ENCODE results near the gene PF4V1.

PF4V1 gene

DNA sequence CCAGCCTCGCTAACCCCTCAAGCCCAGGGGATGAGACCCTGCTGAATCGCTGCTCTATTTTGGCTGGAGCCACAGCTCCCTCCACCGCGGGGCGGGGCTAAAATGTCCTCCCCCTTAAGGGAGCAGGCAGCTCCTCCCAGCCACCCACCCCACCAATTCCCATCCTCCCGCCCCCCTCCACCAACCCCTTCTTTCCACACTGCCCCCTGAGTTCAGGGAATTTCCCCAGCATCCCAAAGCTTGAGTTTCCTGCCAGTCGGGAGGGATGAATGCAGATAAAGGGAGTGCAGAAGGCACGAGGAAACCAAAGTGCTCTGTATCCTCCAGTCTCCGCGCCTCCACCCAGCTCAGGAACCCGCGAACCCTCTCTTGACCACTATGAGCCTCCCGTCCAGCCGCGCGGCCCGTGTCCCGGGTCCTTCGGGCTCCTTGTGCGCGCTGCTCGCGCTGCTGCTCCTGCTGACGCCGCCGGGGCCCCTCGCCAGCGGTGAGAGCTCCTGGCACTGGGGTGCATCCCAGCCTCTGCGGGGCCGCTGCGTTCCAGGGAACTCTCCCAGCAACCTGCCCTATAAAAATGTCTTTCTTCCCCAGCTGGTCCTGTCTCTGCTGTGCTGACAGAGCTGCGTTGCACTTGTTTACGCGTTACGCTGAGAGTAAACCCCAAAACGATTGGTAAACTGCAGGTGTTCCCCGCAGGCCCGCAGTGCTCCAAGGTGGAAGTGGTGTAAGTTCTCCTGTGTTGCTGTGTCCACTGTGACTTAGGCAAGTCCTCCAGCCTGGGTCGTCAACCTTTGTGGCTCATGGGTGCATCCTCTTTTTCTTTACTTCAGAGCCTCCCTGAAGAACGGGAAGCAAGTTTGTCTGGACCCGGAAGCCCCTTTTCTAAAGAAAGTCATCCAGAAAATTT lies 16.5 kb upstream of the PF4V1 start, which contains the start of gene CXCL6:
CXCL6 (plus strand) TSS at position 306 of the 907 bp plus-strand sequence; CDS start at position 379, 73 bp downstream.
- Histone ChIP-seq H3K27ac (ENCODE audit: insufficient read depth in 1 of 2, low read depth in 1 of 2, low read length in 2 of 2, poor library complexity in 1 of 2, severe bottlenecking in 2 of 2) (no peak within 1 kb of the TSS), H3K4me3 (ENCODE audit: control insufficient read depth in 1 of 7, extremely low read depth in 1 of 7, insufficient read depth in 4 of 7, low read depth in 2 of 7, low read length in 6 of 7) (peak within 1 kb of the TSS; percentile 15 to 80 (median 67)), H3K27me3 (replicated peaks in 2 of 5; ENCODE audit: control insufficient read depth in 4 of 5, insufficient read depth in 5 of 5, low read length in 4 of 5) (peaks cover 0 to 5% (median 3%) of the 10 kb centered on the region in 5 experiments), H3K36me3 (ENCODE audit: control insufficient read depth in 4 of 4, insufficient read depth in 4 of 4, low read length in 3 of 4) (no peaks in the 10 kb centered on the region), H3K4me1 (ENCODE audit: control extremely low read depth in 1 of 4, control insufficient read depth in 4 of 4, insufficient read depth in 4 of 4, low read length in 3 of 4) (peaks cover 1 to 23% (median 17%) of the 10 kb centered on the region in 4 experiments), H3K9me3 (ENCODE audit: control extremely low read depth in 1 of 5, control insufficient read depth in 4 of 5, insufficient read depth in 2 of 5, low read depth in 1 of 5, low read length in 4 of 5) (no peaks in the 10 kb centered on the region)
- CTCF ChIA-PET: interaction anchor here (0.9 to 1.3 kb wide), 5 partner anchors 9 to 175 kb away, joined by 3 read pairs; no protein-coding TSS in a partner anchor
- 1% methylated on average over 36 of the region's 41 CpGs for WGBS (ENCODE audit: insufficient coverage)
- POLR2A ChIA-PET: interaction anchor here (0.6 kb wide), 2 partner anchors 106 to 174 kb away, joined by 3 to 4 read pairs; no protein-coding TSS in a partner anchor
- peak in 2 of 3 donors; percentile 35 to 55 for DNase-seq

DNA sequence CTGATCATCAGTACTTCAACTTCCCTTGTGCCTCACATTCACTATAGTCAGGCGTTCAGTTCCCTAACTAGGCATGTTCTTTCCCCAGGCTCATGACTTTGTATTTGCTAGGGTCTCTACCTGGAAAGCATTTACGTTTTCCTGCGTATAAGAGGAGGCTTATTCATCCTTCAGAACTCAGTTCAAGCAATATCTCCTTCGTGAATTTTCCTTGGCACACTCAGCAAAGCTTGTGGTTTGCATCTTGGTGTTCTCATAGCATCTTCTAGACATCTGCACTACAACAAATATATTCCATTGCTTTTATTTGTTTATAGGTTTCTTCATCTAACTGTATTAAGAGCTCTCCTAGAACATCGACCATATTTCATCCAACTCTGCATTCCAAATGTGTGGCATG lies 14.0 kb upstream of the PF4V1 start:
- Histone ChIP-seq H3K4me1 (ENCODE audit: control extremely low read depth in 1 of 4, control insufficient read depth in 4 of 4, insufficient read depth in 4 of 4, low read length in 3 of 4) (peaks cover 1 to 11% (median 5%) of the 10 kb centered on the region in 4 experiments), H3K27me3 (replicated peaks in 2 of 5; ENCODE audit: control insufficient read depth in 4 of 5, insufficient read depth in 5 of 5, low read length in 4 of 5) (peaks cover 0 to 5% (median 3%) of the 10 kb centered on the region in 5 experiments), H3K27ac (ENCODE audit: insufficient read depth in 1 of 2, low read depth in 1 of 2, low read length in 2 of 2, poor library complexity in 1 of 2, severe bottlenecking in 2 of 2) (no peak overlapping the region), H3K4me3 (ENCODE audit: control insufficient read depth in 1 of 7, extremely low read depth in 1 of 7, insufficient read depth in 4 of 7, low read depth in 2 of 7, low read length in 6 of 7) (no peak overlapping the region), H3K9me3 (ENCODE audit: control extremely low read depth in 1 of 5, control insufficient read depth in 4 of 5, insufficient read depth in 2 of 5, low read depth in 1 of 5, low read length in 4 of 5) (no peaks in the 10 kb centered on the region), H3K36me3 (ENCODE audit: control insufficient read depth in 4 of 4, insufficient read depth in 4 of 4, low read length in 3 of 4) (no peaks in the 10 kb centered on the region)
- CTCF ChIA-PET: no interaction called here
- 95% methylated on average over 4 of the region's 5 CpGs for WGBS (ENCODE audit: insufficient coverage)
- DNase-seq: no peak
- POLR2A ChIA-PET: no interaction called here

DNA sequence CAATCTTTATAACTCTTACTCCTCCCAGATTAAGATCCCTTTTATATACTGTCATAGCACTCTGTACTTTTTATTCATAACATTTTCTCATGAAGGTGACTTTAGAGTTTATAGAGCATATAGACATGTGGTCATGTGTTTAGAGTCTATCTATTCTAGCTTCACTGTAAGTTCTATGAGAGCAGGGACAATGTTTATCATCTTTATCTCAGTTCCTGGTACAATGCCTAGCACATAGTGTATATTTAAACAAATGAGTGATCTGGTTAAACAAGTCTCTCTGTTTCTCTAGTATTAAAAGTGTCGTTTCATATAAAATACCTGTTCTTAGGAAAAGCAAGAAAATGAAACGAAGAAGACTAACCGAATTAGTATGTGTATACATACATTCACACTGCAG lies 13.4 kb upstream of the PF4V1 start:
- Histone ChIP-seq H3K4me1 (ENCODE audit: control extremely low read depth in 1 of 4, control insufficient read depth in 4 of 4, insufficient read depth in 4 of 4, low read length in 3 of 4) (peaks cover 1 to 11% (median 5%) of the 10 kb centered on the region in 4 experiments), H3K27me3 (replicated peaks in 2 of 5; ENCODE audit: control insufficient read depth in 4 of 5, insufficient read depth in 5 of 5, low read length in 4 of 5) (peaks cover 0 to 5% (median 3%) of the 10 kb centered on the region in 5 experiments), H3K27ac (ENCODE audit: insufficient read depth in 1 of 2, low read depth in 1 of 2, low read length in 2 of 2, poor library complexity in 1 of 2, severe bottlenecking in 2 of 2) (no peak overlapping the region), H3K36me3 (ENCODE audit: control insufficient read depth in 4 of 4, insufficient read depth in 4 of 4, low read length in 3 of 4) (no peaks in the 10 kb centered on the region), H3K4me3 (ENCODE audit: control insufficient read depth in 1 of 7, extremely low read depth in 1 of 7, insufficient read depth in 4 of 7, low read depth in 2 of 7, low read length in 6 of 7) (no peak overlapping the region), H3K9me3 (ENCODE audit: control extremely low read depth in 1 of 5, control insufficient read depth in 4 of 5, insufficient read depth in 2 of 5, low read depth in 1 of 5, low read length in 4 of 5) (no peaks in the 10 kb centered on the region)
- WGBS (ENCODE audit: insufficient coverage): no CpG with 5 or more reads among the region's 3 CpGs
- DNase-seq: no peak
- ChIA-PET CTCF (no interaction called here), POLR2A (no interaction called here)

DNA sequence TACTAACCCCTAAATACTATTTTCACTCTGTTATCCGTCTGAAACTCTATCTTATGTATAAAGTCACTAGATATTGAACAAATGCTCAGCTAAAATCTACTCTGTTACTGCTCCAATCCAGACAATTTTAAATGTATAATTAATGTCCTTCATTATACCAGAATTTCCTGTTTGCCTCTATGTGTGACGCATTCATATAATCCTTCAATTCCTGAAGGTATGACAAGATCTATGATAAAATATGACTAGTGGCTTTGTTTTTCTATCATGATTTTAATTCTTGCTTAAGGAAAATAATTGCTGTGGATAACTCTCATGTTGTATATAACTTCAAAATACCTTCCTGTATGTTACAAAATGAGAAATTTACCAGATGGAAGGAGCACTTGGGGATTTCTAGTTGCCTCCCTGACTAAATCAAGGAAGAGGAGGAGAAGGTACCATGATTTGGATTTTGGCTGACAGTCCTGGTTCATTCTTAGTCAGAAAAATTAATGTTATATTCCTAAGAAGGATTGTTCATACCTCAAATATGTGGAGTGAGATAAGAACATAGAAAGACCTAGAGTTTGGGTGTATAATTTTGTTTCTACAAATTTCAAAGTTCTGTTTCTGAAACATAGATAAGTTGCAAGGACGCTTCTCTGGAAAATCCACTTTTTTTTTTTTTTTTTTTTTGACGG lies 11.7 kb upstream of the PF4V1 start:
- no peak overlapping the region for H3K27ac ChIP-seq (ENCODE audit: insufficient read depth in 1 of 2, low read depth in 1 of 2, low read length in 2 of 2, poor library complexity in 1 of 2, severe bottlenecking in 2 of 2)
- ChIA-PET POLR2A (no interaction called here), CTCF (interaction anchor here (1.0 to 2.5 kb wide), 4 partner anchors 9 to 111 kb away, joined by 3 to 7 read pairs (median 3); no protein-coding TSS in a partner anchor)
- DNase-seq: no peak
- H3K36me3 ChIP-seq (ENCODE audit: control insufficient read depth in 4 of 4, insufficient read depth in 4 of 4, low read length in 3 of 4): no peaks in the 10 kb centered on the region
- no peaks in the 10 kb centered on the region for H3K9me3 ChIP-seq (ENCODE audit: control extremely low read depth in 1 of 5, control insufficient read depth in 4 of 5, insufficient read depth in 2 of 5, low read depth in 1 of 5, low read length in 4 of 5)
- H3K27me3 ChIP-seq (replicated peaks in 2 of 5; ENCODE audit: control insufficient read depth in 4 of 5, insufficient read depth in 5 of 5, low read length in 4 of 5): peaks cover 0 to 5% (median 3%) of the 10 kb centered on the region in 5 experiments
- H3K4me3 ChIP-seq (ENCODE audit: control insufficient read depth in 1 of 7, extremely low read depth in 1 of 7, insufficient read depth in 4 of 7, low read depth in 2 of 7, low read length in 6 of 7): no peak overlapping the region
- peaks cover 1 to 7% (median 5%) of the 10 kb centered on the region in 4 experiments for H3K4me1 ChIP-seq (ENCODE audit: control extremely low read depth in 1 of 4, control insufficient read depth in 4 of 4, insufficient read depth in 4 of 4, low read length in 3 of 4)
- WGBS (ENCODE audit: insufficient coverage): no CpG with 5 or more reads among the region's 4 CpGs

DNA sequence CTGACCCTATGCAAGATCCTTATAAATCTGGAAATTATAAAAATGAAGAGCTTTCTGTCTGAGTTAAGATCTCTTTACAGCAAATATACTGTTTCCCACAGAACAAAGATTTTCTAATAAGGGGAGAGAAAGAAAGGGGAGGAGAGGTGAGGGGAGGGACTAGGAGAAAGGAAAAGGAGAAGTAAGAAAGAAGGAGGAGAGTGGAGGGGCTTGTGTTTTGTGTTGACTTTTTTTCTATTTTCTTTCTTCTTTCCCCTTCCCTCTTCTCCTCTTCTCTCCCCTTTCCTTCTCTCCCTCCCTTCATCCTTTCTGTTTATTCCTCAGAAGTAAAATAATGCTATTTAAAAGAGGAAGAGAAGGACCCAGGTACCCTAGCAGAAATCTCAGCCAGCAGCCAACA lies 10.4 kb upstream of the PF4V1 start:
- H3K36me3 ChIP-seq (ENCODE audit: control insufficient read depth in 4 of 4, insufficient read depth in 4 of 4, low read length in 3 of 4): no peaks in the 10 kb centered on the region
- peaks cover 0 to under 1% (median 0%) of the 10 kb centered on the region in 5 experiments for H3K27me3 ChIP-seq (replicated peaks in 2 of 5; ENCODE audit: control insufficient read depth in 4 of 5, insufficient read depth in 5 of 5, low read length in 4 of 5)
- no peak overlapping the region for H3K27ac ChIP-seq (ENCODE audit: insufficient read depth in 1 of 2, low read depth in 1 of 2, low read length in 2 of 2, poor library complexity in 1 of 2, severe bottlenecking in 2 of 2)
- H3K4me1 ChIP-seq (ENCODE audit: control extremely low read depth in 1 of 4, control insufficient read depth in 4 of 4, insufficient read depth in 4 of 4, low read length in 3 of 4): peaks cover 0 to 4% (median 2%) of the 10 kb centered on the region in 4 experiments
- no peak overlapping the region for H3K4me3 ChIP-seq (ENCODE audit: control insufficient read depth in 1 of 7, extremely low read depth in 1 of 7, insufficient read depth in 4 of 7, low read depth in 2 of 7, low read length in 6 of 7)
- ChIA-PET POLR2A (interaction anchor here (0.6 kb wide), 1 partner anchor 508 kb away, joined by 3 read pairs; no protein-coding TSS in a partner anchor), CTCF (interaction anchor here (0.8 to 2.5 kb wide), 2 partner anchors 9 to 113 kb away, joined by 4 to 7 read pairs; no protein-coding TSS in a partner anchor)
- DNase-seq: no peak
- no peaks in the 10 kb centered on the region for H3K9me3 ChIP-seq (ENCODE audit: control extremely low read depth in 1 of 5, control insufficient read depth in 4 of 5, insufficient read depth in 2 of 5, low read depth in 1 of 5, low read length in 4 of 5)

DNA sequence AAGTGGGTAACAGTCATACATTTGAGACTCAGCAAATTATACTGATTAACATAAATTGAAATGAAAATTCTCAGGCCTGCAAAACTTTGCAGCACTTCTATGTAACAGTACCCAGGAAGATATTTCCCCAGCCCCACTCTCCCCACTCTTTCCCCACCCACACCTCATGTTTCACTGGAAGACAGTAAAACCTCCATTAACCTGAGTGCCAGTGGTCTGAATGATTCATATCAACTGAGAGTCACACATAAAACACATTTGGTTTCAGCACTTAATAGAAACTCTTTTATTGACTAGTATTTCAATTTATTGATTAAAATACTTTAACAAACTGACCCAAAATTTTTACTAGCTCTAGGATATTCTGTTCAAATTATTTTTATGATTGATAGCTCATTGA lies 9.7 kb upstream of the PF4V1 start:
- Histone ChIP-seq H3K4me1 (ENCODE audit: control extremely low read depth in 1 of 4, control insufficient read depth in 4 of 4, insufficient read depth in 4 of 4, low read length in 3 of 4) (peaks cover 0 to 7% (median 3%) of the 10 kb centered on the region in 4 experiments), H3K9me3 (ENCODE audit: control extremely low read depth in 1 of 5, control insufficient read depth in 4 of 5, insufficient read depth in 2 of 5, low read depth in 1 of 5, low read length in 4 of 5) (no peaks in the 10 kb centered on the region), H3K36me3 (ENCODE audit: control insufficient read depth in 4 of 4, insufficient read depth in 4 of 4, low read length in 3 of 4) (no peaks in the 10 kb centered on the region), H3K27me3 (replicated peaks in 2 of 5; ENCODE audit: control insufficient read depth in 4 of 5, insufficient read depth in 5 of 5, low read length in 4 of 5) (no peaks in the 10 kb centered on the region), H3K27ac (ENCODE audit: insufficient read depth in 1 of 2, low read depth in 1 of 2, low read length in 2 of 2, poor library complexity in 1 of 2, severe bottlenecking in 2 of 2) (no peak overlapping the region), H3K4me3 (ENCODE audit: control insufficient read depth in 1 of 7, extremely low read depth in 1 of 7, insufficient read depth in 4 of 7, low read depth in 2 of 7, low read length in 6 of 7) (no peak overlapping the region)
- CTCF ChIA-PET: interaction anchor here (0.7 to 1.0 kb wide), 3 partner anchors 16 to 113 kb away, joined by 3 to 7 read pairs (median 3); no protein-coding TSS in a partner anchor
- POLR2A ChIA-PET: no interaction called here
- no peak for DNase-seq

All from common myeloid progenitor, CD34-positive (primary cell).